HepG2 (cell line): ENCODE measurements around the gene AGBL2. TPM values are rescaled to one million over a fixed set of nuclear protein-coding genes. Genes with fewer than 3 reads are reported as not detected.

Experiments used
- AKAP8 ChIP-seq: sonication (generic); formaldehyde crosslinking; IDR thresholded peaks from 2 replicates; pipeline ENCODE4 v1.5.1; 2020; ENCODE audit warnings: mild to moderate bottlenecking, missing genetic modification reagents
- ARID4A ChIP-seq: sonication (generic); formaldehyde crosslinking; IDR thresholded peaks from 2 replicates; pipeline ENCODE4 v1.5.0; 2020; ENCODE audit warnings: mild to moderate bottlenecking, missing genetic modification reagents, borderline replicate concordance
- ATF6 ChIP-seq: sonication (generic); formaldehyde crosslinking; conservative IDR thresholded peaks from 2 replicates; pipeline ENCODE4 v1.4.0; 2020; ENCODE audit warnings: missing genetic modification reagents
- BRD4 ChIP-seq: sonication (generic); formaldehyde crosslinking; IDR thresholded peaks from 2 replicates; pipeline ENCODE4 v1.4.0; 2020; ENCODE audit warnings: missing genetic modification reagents
- CREB1 ChIP-seq, 2 experiments: fragments of 450-650 bp in 1 of 2; IDR thresholded peaks; 2 replicates each; pipeline ENCODE4 v1.6.1; 2016 to 2017; ENCODE audit warnings: control low read depth in 1 of 2, mild to moderate bottlenecking in 1 of 2, missing compliant biosample characterization in 1 of 2, missing genetic modification characterization in 1 of 2
- GATAD2A ChIP-seq: IDR thresholded peaks from 2 replicates; pipeline ENCODE4 v1.6.1; 2016
- JUN ChIP-seq: sonication (generic); formaldehyde crosslinking; IDR thresholded peaks from 2 replicates; pipeline ENCODE4 v1.4.0; 2020; ENCODE audit warnings: mild to moderate bottlenecking, missing genetic modification reagents
- KDM4B ChIP-seq: sonication (generic); formaldehyde crosslinking; IDR thresholded peaks from 2 replicates; pipeline ENCODE4 v1.4.0; 2020; ENCODE audit warnings: missing genetic modification reagents
- MIXL1 ChIP-seq: IDR thresholded peaks from 2 replicates; pipeline ENCODE4 v1.6.1; 2016
- MXI1 ChIP-seq: IDR thresholded peaks from 3 replicates; pipeline ENCODE4 v1.6.1; 2012; ENCODE audit warnings: low read depth, low read length, inconsistent platforms, borderline replicate concordance
- MZF1 ChIP-seq: sonication (generic); formaldehyde crosslinking; IDR thresholded peaks from 2 replicates; pipeline ENCODE4 v1.8.1; 2023; ENCODE audit warnings: mild to moderate bottlenecking, missing genetic modification reagents, borderline replicate concordance
- NR2C2 ChIP-seq: sonication (generic); formaldehyde crosslinking; IDR thresholded peaks from 2 replicates; pipeline ENCODE4 v1.4.0; 2020; ENCODE audit warnings: missing genetic modification reagents, mild to moderate bottlenecking, moderate library complexity, borderline replicate concordance
- PLRG1 ChIP-seq: fragments of 450-650 bp; conservative IDR thresholded peaks from 2 replicates; pipeline ENCODE4 v1.6.1; 2016
- POLR2AphosphoS2 ChIP-seq: IDR thresholded peaks from 2 replicates; pipeline ENCODE4 v1.6.1; 2011; ENCODE audit warnings: low read depth, low read length, improper control_type of control experiment
- RAD51 ChIP-seq: fragments of 450-650 bp; IDR thresholded peaks from 2 replicates; pipeline ENCODE4 v1.6.1; 2016; ENCODE audit warnings: borderline replicate concordance
- SP2 ChIP-seq: sonication (generic); formaldehyde crosslinking; IDR thresholded peaks from 2 replicates; pipeline ENCODE4 v1.5.1; 2020; ENCODE audit warnings: mild to moderate bottlenecking, missing genetic modification reagents
- SRY ChIP-seq: sonication (generic); formaldehyde crosslinking; IDR thresholded peaks from 2 replicates; pipeline ENCODE4 v1.8.0; 2022; ENCODE audit warnings: mild to moderate bottlenecking, missing genetic modification reagents
- TARDBP ChIP-seq: sonication (generic); formaldehyde crosslinking; IDR thresholded peaks from 2 replicates; pipeline ENCODE4 v1.8.0; 2022; ENCODE audit warnings: mild to moderate bottlenecking, missing genetic modification reagents
- TGIF2 ChIP-seq: IDR thresholded peaks from 2 replicates; pipeline ENCODE4 v1.6.1; 2016; ENCODE audit warnings: control low read depth, missing compliant biosample characterization
- TSC22D2 ChIP-seq: sonication (generic); formaldehyde crosslinking; IDR thresholded peaks from 2 replicates; pipeline ENCODE4 v1.5.1; 2020; ENCODE audit warnings: missing genetic modification reagents, mild to moderate bottlenecking, borderline replicate concordance
- WIZ ChIP-seq: sonication (generic); formaldehyde crosslinking; IDR thresholded peaks from 2 replicates; pipeline ENCODE4 v1.5.1; 2020; ENCODE audit warnings: mild to moderate bottlenecking, missing genetic modification reagents
- ZIK1 ChIP-seq: sonication (generic); formaldehyde crosslinking; IDR thresholded peaks from 2 replicates; pipeline ENCODE4 v1.5.0; 2020; ENCODE audit warnings: mild to moderate bottlenecking, low read depth, missing genetic modification reagents, borderline replicate concordance
- ZNF136 ChIP-seq: sonication (generic); formaldehyde crosslinking; IDR thresholded peaks from 2 replicates; pipeline ENCODE4 v1.8.1; 2022; ENCODE audit warnings: low read depth, mild to moderate bottlenecking, moderate library complexity, missing genetic modification reagents
- ZNF292 ChIP-seq: sonication (generic); formaldehyde crosslinking; IDR thresholded peaks from 2 replicates; pipeline ENCODE4 v1.8.1; 2022; ENCODE audit warnings: mild to moderate bottlenecking, low read depth, missing genetic modification reagents, borderline replicate concordance
- ZNF891 ChIP-seq: sonication (generic); formaldehyde crosslinking; IDR thresholded peaks from 2 replicates; pipeline ENCODE4 v1.5.0; 2020; ENCODE audit warnings: mild to moderate bottlenecking, missing genetic modification reagents
- ZSCAN25 ChIP-seq: sonication (generic); formaldehyde crosslinking; IDR thresholded peaks from 2 replicates; pipeline ENCODE4 v1.8.0; 2022; ENCODE audit warnings: mild to moderate bottlenecking, missing genetic modification reagents
- polyA plus RNA-seq, 8 experiments: library from polyadenylated mRNA; depleted of rRNA in 3 of 8; stranded (reverse) in 7 of 8; unstranded in 1 of 8; fragments of >200 nt; fragmentation: Illumina TruSeq in 4 of 8; extraction: Trizol in 4 of 8; gene quantifications; 2 replicates each; pipeline versions ENCODE4 v1.2.1 to v1.2.3, GENCODE V29; 2011 to 2016; ENCODE audit warnings: low read depth in 4 of 8, missing spikeins in 1 of 8, mixed read lengths in 1 of 8; ENCODE audit not compliant: insufficient read depth in 1 of 8
- total RNA-seq, 5 experiments: library from RNA; depleted of rRNA; stranded (reverse); fragments of >200 nt; fragmentation: Illumina TruSeq; extraction: Trizol; gene quantifications; 2 replicates each; pipeline ENCODE4 v1.2.3, GENCODE V29; 2016; ENCODE audit warnings: low read depth in 1 of 5

AGBL2 gene
- total and polyA plus RNA-seq, 2 of the 13 experiments (the other 11 are each of a cell fraction or from before 2014, with no cell fraction given), result 1.6 to 5.7 TPM

GRCh38 chr11:47642099-47642855 is 72.9 kb downstream of the AGBL2 start, which contains the start of gene MTCH2 (continued):
- TF ChIP-seq BRD4 (CRISPR knock-in tag) (peak; percentile 97), KDM4B (CRISPR knock-in tag) (no peak; the same call in 1 of the 2 replicates), ZIK1 (peak; percentile 67; the same call in 1 of the 2 replicates), GATAD2A (CRISPR knock-in tag) (peak; percentile 43; the same call in 1 of the 2 replicates), NR2C2 (CRISPR knock-in tag) (peak; percentile 42; the same call in 1 of the 2 replicates), POLR2AphosphoS2 (no peak), ZNF292 (CRISPR knock-in tag) (no peak), TSC22D2 (CRISPR knock-in tag) (peak; percentile 83; the same call in 1 of the 2 replicates), PLRG1 (no peak), RAD51 (peak; percentile 57), WIZ (CRISPR knock-in tag) (no peak), ZNF891 (CRISPR knock-in tag) (peak; percentile 78), SRY (0 out of 2 replicates have a peak, but pooled peaks have one; percentile 79), ZSCAN25 (peak; percentile 65; the same call in 1 of the 2 replicates), CREB1 (IDR thresholded peaks at IDR 0.05) (peak; percentile 64), CREB1 (CRISPR knock-in tag; IDR thresholded peaks at IDR 0.05) (no peak), TGIF2 (CRISPR knock-in tag) (no peak), MIXL1 (CRISPR knock-in tag) (no peak), TARDBP (0 out of 2 replicates have a peak, but pooled peaks have one; percentile 41), AKAP8 (peak; percentile 67; the same call in 1 of the 2 replicates), SP2 (CRISPR knock-in tag) (peak; percentile 66), ATF6 (CRISPR knock-in tag) (0 out of 2 replicates have a peak, but pooled peaks have one; percentile 4), ZNF136 (0 out of 2 replicates have a peak, but pooled peaks have one; percentile 24), ARID4A (peak; percentile 93), JUN (CRISPR knock-in tag) (peak; percentile 33), MZF1 (CRISPR knock-in tag) (no peak), MXI1 (peak; percentile 81; the same call in 1 of the 3 replicates)
